Measurements from ENCODE around the gene TTC32. TPM values are rescaled to one million over a fixed set of nuclear protein-coding genes. Genes with fewer than 3 reads are reported as not detected.
"Not testable (repeated sequence)": the region's sequence is repeated elsewhere in the genome, so short reads cannot be mapped to it uniquely, and the experiment has no call there.

Gene TTC32
- total RNA-seq, 1 donor from 2014 or later, result 19.0 TPM

GRCh38 chr2:19894134-19894792, 7.5 kb downstream of the TTC32 start:
- TF ChIP-seq CTCF (conservative IDR thresholded peaks at IDR 0.05), result no peak
- Mint-ChIP-seq H3K4me1 (ENCODE audit: unreplicated experiment) (peaks cover 34% of the 10 kb centered on the region), H3K27me3 (no peaks in the 10 kb centered on the region), H3K36me3 (peaks cover 11% of the 10 kb centered on the region), H3K4me3 (no peak overlapping the region), H3K27ac (no peak overlapping the region), H3K9me3 (no peaks in the 10 kb centered on the region)
- DNase-seq (ENCODE audit: extremely low spot score, unreplicated experiment), result no peak

GRCh38 chr2:19893520-19894133, 8.2 kb downstream of the TTC32 start:
- peaks cover 29% of the 10 kb centered on the region for H3K4me1 Mint-ChIP-seq (ENCODE audit: unreplicated experiment)
- H3K4me3 Mint-ChIP-seq, result no peak overlapping the region
- H3K27me3 Mint-ChIP-seq, result no peaks in the 10 kb centered on the region
- TF ChIP-seq CTCF (conservative IDR thresholded peaks at IDR 0.05), result no peak
- no peak for DNase-seq (ENCODE audit: extremely low spot score, unreplicated experiment)
- no peak overlapping the region for H3K27ac Mint-ChIP-seq
- H3K9me3 Mint-ChIP-seq, result no peaks in the 10 kb centered on the region
- peaks cover 11% of the 10 kb centered on the region for H3K36me3 Mint-ChIP-seq

- Mint-ChIP-seq H3K4me1 (ENCODE audit: unreplicated experiment) (peaks cover 29% of the 10 kb centered on the region), H3K36me3 (peaks cover 11% of the 10 kb centered on the region)
- not testable (repeated sequence) for H3K4me3 Mint-ChIP-seq; H3K27ac Mint-ChIP-seq; DNase-seq (ENCODE audit: extremely low spot score, unreplicated experiment); H3K27me3 Mint-ChIP-seq; H3K9me3 Mint-ChIP-seq
Measured at GRCh38 chr2:19891971-19892370, 9.8 kb downstream of the TTC32 start.

- Mint-ChIP-seq H3K36me3 (peaks cover 8% of the 10 kb centered on the region), H3K9me3 (no peaks in the 10 kb centered on the region), H3K4me1 (ENCODE audit: unreplicated experiment) (peaks cover 20% of the 10 kb centered on the region), H3K27me3 (no peaks in the 10 kb centered on the region), H3K4me3 (no peak overlapping the region), H3K27ac (no peak overlapping the region)
- TF ChIP-seq CTCF (conservative IDR thresholded peaks at IDR 0.05), result no peak
- DNase-seq (ENCODE audit: extremely low spot score, unreplicated experiment), result no peak
Measured at GRCh38 chr2:19890104-19890503, 11.7 kb downstream of the TTC32 start.

- DNase-seq (ENCODE audit: extremely low spot score, unreplicated experiment), result no peak
- H3K4me1 Mint-ChIP-seq (ENCODE audit: unreplicated experiment), result peaks cover 16% of the 10 kb centered on the region
- H3K4me3 Mint-ChIP-seq, result no peak overlapping the region
- peaks cover 3% of the 10 kb centered on the region for H3K27me3 Mint-ChIP-seq
- no peak overlapping the region for H3K27ac Mint-ChIP-seq
- H3K36me3 Mint-ChIP-seq, result peaks cover 4% of the 10 kb centered on the region
- no peaks in the 10 kb centered on the region for H3K9me3 Mint-ChIP-seq
- no peak for TF ChIP-seq CTCF (conservative IDR thresholded peaks at IDR 0.05)
Measured at GRCh38 chr2:19888831-19889230, 13.0 kb downstream of the TTC32 start.

- TF ChIP-seq CTCF (conservative IDR thresholded peaks at IDR 0.05), result no peak
- Mint-ChIP-seq H3K9me3 (no peaks in the 10 kb centered on the region), H3K27me3 (peaks cover 4% of the 10 kb centered on the region), H3K36me3 (peaks cover 4% of the 10 kb centered on the region), H3K4me3 (no peak overlapping the region), H3K27ac (no peak overlapping the region), H3K4me1 (ENCODE audit: unreplicated experiment) (peaks cover 16% of the 10 kb centered on the region)
- DNase-seq (ENCODE audit: extremely low spot score, unreplicated experiment), result no peak
Measured at GRCh38 chr2:19887510-19887909, 14.3 kb downstream of the TTC32 start.

Data from type B pancreatic cell (in vitro differentiated cells).